Measurements from ENCODE around the gene ORMDL3. TPM values are rescaled to one million over a fixed set of nuclear protein-coding genes. Genes with fewer than 3 reads are reported as not detected.

The ORMDL3 gene
- total RNA-seq, 1 donor from 2014 or later, result 55.2 TPM

- DNase-seq (ENCODE audit: low read depth), result no peak
Observed at GRCh38 chr17:39871801-39872200, 55.6 kb downstream of the ORMDL3 start.

Other genes starting within 250 kb of the ORMDL3 start
- gene PGAP3, start 239.5 kb downstream of the ORMDL3 start, total RNA-seq, result 6.6 and 21.8 TPM in 2 replicates
- gene ERBB2, start 227.5 kb downstream of the ORMDL3 start, total RNA-seq, result 28.5 and 121 TPM in 2 replicates
- 12.7 and 17.7 TPM in 2 replicates for gene MIEN1, start 197.1 kb downstream of the ORMDL3 start, total RNA-seq
- gene GRB7, start 189.7 kb downstream of the ORMDL3 start, total RNA-seq, result 10.8 and 25.7 TPM in 2 replicates
- gene IKZF3, start 63.3 kb downstream of the ORMDL3 start, total RNA-seq, result under 0.01 and 0.17 TPM in 2 replicates
- gene ZPBP2, start 59.4 kb downstream of the ORMDL3 start, total RNA-seq, result not detected in 2 replicates
- 0.35 and 2.2 TPM in 2 replicates for gene GSDMB, start 9.0 kb downstream of the ORMDL3 start, total RNA-seq
- gene LRRC3C, start 131 bp upstream of the ORMDL3 start, total RNA-seq, result not detected in 2 replicates
- not detected in 2 replicates for gene GSDMA, start 35.4 kb upstream of the ORMDL3 start, total RNA-seq
- gene PSMD3, start 53.2 kb upstream of the ORMDL3 start, total RNA-seq, result 89.6 and 121 TPM in 2 replicates
- gene CSF3, start 87.8 kb upstream of the ORMDL3 start, total RNA-seq, result not detected in 2 replicates
- 35.3 and 54.3 TPM in 2 replicates for gene MED24, start 126.8 kb upstream of the ORMDL3 start, total RNA-seq
- gene THRA, start 135.4 kb upstream of the ORMDL3 start, total RNA-seq, result 3.5 and 22.0 TPM in 2 replicates
- 0.75 TPM in 1 of 2 replicates, not detected in the other for gene NR1D1, start 173.0 kb upstream of the ORMDL3 start, total RNA-seq
- 21.9 and 47.7 TPM in 2 replicates for gene MSL1, start 194.4 kb upstream of the ORMDL3 start, total RNA-seq
- gene CASC3, start 212.9 kb upstream of the ORMDL3 start, total RNA-seq, result 19.4 and 31.0 TPM in 2 replicates
- gene RAPGEFL1, start 249.9 kb upstream of the ORMDL3 start, total RNA-seq, result 1.8 TPM in 1 of 2 replicates, not detected in the other

Data from renal cortical epithelial cell (primary cell).